RPMI7951 (cell line): ENCODE measurements around the gene GHRHR. TPM values are rescaled to one million over a fixed set of nuclear protein-coding genes. Genes with fewer than 3 reads are reported as not detected.

Experiments used
- DNase-seq: peaks from one replicate; pipeline ENCODE4 v3.0.0-alpha.2; 2012; ENCODE audit warnings: low read depth
- total RNA-seq: library from RNA; depleted of rRNA; stranded (reverse); fragments of >200 nt; shearing (Covaris generic); gene quantifications from 2 replicates; pipeline ENCODE4 v1.2.3, GENCODE V29; 2014

GHRHR gene
- total RNA-seq, 1 experiment from 2014 or later: not detected

GRCh38 chr7:30928254-30928872 lies 35.4 kb upstream of the GHRHR start:
- DNase-seq: no peak

- DNase-seq: no peak
Observed at GRCh38 chr7:30929686-30930085, 34.1 kb upstream of the GHRHR start.

GRCh38 chr7:30930621-30931020 lies 33.1 kb upstream of the GHRHR start:
- DNase-seq: no peak

GRCh38 chr7:30931161-30931928 lies 32.4 kb upstream of the GHRHR start:
- peak; percentile 60 for DNase-seq

GRCh38 chr7:30931929-30932540 lies 31.7 kb upstream of the GHRHR start:
- no peak for DNase-seq

GRCh38 chr7:30932562-30932961 lies 31.2 kb upstream of the GHRHR start:
- DNase-seq: peak; percentile 30

- DNase-seq: no peak
Observed at GRCh38 chr7:30933124-30933974, 30.4 kb upstream of the GHRHR start.

- DNase-seq: no peak
Observed at GRCh38 chr7:30934225-30934624, 29.5 kb upstream of the GHRHR start.

- DNase-seq: no peak
Observed at GRCh38 chr7:30934732-30935568, 28.8 kb upstream of the GHRHR start.

GRCh38 chr7:30935569-30935877 lies 28.2 kb upstream of the GHRHR start:
- no peak for DNase-seq

GRCh38 chr7:30936650-30937245 lies 27.0 kb upstream of the GHRHR start:
- peak; percentile 24 for DNase-seq

GRCh38 chr7:30937416-30937815 lies 26.3 kb upstream of the GHRHR start:
- DNase-seq: no peak

- peak; percentile 80 for DNase-seq
Observed at GRCh38 chr7:30938435-30939316, 25.1 kb upstream of the GHRHR start.

- DNase-seq: no peak
Observed at GRCh38 chr7:30941582-30942323, 22.0 kb upstream of the GHRHR start.

- no peak for DNase-seq
Observed at GRCh38 chr7:30950197-30950596, 13.6 kb upstream of the GHRHR start.

GRCh38 chr7:30954914-30955313 lies 8.8 kb upstream of the GHRHR start:
- no peak for DNase-seq

GRCh38 chr7:30956704-30957103 lies 7.0 kb upstream of the GHRHR start:
- no peak for DNase-seq

GRCh38 chr7:30965372-30965771 lies 1.6 kb downstream of the GHRHR start:
- peak; percentile 74 for DNase-seq

- no peak for DNase-seq
Observed at GRCh38 chr7:30965883-30966282, 2.1 kb downstream of the GHRHR start.
